CD4-positive, alpha-beta T cell treated with Interleukin-4 for 4 hours (primary cell): ENCODE results near the gene TSHZ1.

Experiments
- DNase-seq: peaks from one replicate; pipeline ENCODE4 v3.0.0-alpha.2; 2020

TSHZ1 gene

DNA sequence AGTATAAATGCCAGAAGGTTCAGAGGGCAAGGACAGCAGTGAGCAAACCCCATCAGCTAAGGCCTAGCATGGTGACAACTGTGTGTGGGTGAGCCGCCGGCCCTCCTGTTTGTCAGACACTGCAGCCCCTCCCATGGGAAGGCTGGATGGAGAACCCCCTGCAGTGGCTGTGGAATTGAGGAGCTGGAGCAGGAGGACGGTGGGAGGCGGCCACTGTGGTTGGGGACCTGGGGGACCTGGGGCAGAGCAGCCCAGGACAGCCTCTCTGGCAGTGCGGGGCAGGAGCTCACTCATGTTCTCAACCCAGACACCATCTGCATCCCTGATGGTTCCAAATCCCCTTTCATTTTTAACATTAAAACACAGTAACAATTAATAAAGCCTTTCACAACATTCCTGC lies 68.8 kb downstream of the TSHZ1 start:
- DNase-seq: no peak

DNA sequence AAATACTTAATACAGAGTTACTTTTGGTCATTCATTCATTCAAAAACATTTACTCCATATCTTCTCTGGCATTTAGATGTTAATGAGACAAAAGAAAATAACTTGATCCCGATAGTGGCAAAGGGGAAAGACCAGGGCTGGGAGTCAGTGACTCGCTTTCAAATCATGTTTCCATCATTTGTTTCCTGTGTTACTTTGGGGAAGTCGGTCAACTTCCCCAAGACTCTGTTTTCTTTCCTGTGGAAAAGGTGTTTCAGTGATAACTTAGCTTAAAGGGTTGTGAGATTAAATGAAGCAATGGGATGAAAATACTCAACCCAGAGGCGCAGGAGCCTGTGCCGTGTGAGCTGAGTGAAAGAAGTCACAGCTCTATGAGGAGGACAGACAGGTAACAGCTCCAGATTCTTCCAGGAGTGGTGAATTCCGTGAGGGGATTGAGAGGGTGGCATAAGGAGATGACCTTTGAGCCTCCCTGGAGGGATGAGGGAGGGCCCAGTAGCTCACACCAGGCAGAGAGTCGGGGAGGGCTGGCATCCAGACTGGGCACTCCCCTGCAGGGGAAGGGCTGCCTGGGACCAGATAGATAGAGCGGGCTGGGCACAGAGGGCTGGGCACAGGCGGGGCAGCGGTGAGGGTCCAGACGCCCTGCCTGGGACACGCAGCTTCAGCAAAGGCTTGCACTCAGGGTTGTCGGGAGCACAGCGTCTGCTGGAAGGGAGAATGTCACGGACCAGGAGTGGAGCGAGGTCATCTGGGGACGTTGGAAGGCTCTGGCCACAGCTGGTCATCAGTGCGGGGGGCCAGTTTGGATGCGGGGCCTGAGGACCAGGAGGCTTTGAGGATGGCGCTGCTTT lies 70.1 kb downstream of the TSHZ1 start:
- no peak for DNase-seq

DNA sequence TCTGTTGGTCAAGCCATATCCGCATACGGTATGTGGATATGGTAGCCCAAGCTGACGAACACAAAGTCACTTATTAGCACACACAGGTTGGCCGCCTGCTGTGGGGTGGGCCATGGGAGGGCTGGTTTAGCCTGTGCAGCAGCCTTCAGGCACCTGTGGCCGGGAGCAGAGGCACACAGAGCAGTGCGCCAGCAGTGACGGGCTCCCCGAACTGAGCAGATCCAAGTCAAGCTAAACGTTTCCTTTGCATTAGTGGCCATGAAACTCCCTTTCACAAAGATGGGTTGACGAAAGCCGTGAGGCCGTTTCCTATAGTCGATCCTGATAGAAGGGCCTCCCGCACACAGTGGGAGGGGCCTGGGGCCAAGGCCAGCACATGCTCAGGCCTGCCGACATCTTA lies 72.1 kb downstream of the TSHZ1 start:
- no peak for DNase-seq

DNA sequence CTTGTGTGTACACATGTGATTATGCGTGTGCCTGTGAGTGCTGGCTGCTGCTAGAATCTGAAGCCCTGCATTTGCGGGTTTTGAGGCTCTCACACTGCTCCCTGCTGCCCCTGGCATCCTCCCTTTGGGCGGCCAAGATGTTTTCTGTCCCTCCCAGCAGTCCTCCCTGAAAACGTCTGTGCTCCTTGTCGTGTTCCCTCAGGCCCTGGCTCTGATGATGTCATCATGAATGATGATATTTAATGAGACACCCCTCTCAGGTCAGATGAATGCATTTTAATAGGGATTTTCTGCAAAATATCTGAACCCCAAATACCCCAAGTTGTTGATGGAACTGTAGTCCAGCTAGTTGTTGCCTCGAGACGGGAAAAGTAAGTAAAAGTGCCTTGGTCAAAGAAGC lies 73.1 kb downstream of the TSHZ1 start:
- DNase-seq: no peak

DNA sequence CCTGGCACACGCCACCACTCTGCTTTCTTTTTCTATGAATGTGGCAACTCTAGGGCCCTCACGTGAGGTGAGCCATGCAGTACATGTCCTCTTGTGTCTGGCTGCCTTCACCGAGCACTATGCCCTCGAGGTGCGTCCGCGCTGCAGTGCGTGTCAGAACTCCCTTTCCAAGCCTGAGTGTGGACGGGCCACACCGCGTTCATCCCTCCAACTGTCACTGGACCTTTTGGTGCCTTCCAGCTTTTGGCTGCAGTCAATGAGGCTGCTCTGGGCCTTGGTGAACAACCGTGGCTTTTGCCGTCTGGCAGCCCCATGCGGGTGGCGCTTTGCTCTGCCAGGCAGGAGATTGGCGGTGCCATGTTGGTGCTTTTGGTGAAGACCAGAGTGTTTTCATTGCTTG lies 74.0 kb downstream of the TSHZ1 start:
- DNase-seq: no peak

DNA sequence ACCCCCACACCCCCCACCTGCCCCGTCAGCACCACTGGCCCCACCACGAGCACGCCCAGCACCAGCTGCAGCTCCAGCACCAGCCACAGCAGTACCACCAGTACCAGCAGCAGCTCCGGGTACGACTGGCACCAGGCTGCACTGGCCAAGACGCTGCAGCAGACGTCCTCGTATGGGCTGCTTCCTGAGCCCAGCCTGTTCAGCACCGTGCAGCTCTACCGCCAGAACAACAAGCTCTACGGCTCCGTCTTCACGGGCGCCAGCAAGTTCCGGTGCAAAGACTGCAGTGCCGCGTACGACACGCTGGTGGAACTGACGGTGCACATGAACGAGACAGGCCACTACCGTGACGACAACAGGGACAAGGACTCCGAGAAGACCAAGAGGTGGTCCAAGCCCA lies 75.3 kb downstream of the TSHZ1 start:
- DNase-seq: no peak

DNA sequence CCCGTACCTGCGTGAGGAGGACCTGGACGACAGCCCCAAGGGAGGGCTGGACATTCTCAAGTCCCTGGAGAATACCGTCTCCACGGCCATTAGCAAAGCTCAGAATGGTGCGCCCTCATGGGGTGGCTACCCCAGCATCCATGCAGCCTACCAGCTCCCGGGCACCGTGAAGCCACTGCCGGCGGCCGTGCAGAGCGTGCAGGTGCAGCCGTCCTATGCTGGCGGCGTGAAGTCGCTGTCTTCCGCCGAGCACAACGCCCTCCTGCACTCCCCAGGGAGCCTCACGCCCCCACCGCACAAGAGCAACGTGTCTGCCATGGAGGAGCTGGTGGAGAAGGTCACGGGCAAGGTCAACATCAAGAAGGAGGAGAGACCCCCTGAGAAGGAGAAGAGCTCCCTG lies 76.4 kb downstream of the TSHZ1 start:
- no peak for DNase-seq

DNA sequence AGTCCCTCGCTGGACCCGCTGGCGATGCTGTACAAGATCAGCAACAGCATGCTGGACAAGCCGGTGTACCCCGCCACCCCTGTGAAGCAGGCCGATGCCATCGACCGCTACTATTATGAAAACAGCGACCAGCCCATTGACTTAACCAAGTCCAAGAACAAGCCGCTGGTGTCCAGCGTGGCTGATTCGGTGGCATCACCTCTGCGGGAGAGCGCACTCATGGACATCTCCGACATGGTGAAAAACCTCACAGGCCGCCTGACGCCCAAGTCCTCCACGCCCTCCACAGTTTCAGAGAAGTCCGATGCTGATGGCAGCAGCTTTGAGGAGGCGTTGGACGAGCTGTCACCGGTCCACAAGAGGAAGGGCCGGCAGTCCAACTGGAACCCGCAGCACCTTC lies 77.1 kb downstream of the TSHZ1 start:
- no peak for DNase-seq

DNA sequence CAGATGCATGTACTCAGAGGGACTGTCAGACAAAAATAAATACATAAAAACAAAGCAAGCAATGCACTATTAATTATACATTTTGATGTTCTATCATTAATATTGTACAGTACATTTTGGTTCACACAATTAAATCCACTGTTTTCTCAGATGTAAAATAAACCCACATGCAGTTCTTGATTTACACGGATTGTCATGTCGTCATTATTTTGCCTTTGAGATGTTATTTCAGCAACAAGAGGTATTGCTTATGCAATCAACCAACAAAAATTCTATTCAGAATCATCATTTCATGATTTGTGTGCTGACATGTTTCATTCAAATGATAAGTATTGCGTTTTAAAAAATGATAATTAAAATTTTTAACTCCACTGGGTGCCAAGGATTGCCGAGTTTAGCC lies 79.2 kb downstream of the TSHZ1 start:
- DNase-seq: no peak

DNA sequence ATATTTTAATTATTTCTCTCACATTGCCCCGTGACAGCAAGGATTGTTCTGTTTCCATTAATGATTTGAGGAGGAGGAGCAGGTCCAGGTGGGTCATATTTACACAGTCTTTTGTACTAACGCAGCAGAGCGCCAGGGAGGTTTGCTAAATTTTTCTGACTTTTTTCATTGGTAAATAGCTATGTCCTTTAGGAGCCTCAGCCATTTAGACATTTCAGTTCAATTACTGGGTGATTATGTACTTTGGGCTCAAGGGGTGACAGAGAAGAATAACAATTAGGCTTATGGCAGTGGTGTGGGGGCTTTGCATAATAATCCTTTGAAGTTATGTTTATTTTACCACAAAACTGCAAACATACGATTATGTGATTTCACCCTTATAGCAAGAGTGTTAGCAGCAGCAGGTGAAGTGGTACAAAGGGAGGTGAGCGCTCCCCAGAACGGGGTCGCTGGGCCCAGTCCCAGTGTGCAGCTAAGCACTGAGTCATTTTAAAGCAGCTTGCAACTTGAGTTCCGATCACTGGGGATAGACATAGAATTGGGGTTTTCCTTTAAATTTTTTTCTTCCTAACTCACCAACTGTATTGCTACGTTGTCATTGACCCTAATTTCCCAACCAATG lies 80.3 kb downstream of the TSHZ1 start:
- DNase-seq: no peak

DNA sequence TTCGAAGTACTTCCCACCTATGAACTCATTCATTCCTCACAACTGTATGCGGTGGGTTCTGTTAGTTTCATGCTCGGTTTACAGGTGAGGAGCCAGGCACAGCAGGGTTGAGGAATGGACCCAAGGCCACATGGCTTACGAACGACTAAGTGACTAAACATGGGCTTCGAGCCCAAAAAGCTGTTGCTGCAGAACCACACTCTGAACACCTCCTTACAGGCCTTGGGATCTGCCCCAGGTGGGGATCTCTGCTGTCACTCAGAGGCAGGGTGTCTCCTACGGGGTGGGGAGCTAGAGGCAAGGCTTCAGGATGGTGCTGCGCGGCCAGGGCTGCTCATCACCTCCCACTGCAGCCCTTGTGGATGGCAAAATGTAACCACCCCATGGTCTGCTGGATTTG lies 80.9 kb downstream of the TSHZ1 start:
- no peak for DNase-seq

DNA sequence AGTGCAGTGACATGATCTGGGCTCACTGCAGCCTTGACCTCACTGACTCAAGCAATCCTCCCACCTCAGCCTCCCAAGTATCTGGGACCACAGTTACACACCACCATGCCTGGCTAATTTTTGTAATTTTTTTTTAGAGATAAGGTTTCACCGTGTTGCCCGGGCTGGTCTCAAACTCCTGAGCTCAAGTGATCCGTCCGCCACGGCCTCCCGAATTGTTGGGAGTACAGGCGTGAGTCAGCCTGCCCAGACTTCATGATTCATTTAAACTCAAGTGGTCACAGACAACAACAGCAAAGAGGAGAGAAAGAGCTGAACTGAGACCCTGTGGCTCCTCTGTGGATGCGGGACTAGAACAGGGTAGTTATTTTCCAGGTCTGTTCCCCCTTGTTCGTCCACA lies 83.0 kb downstream of the TSHZ1 start:
- DNase-seq: no peak

DNA sequence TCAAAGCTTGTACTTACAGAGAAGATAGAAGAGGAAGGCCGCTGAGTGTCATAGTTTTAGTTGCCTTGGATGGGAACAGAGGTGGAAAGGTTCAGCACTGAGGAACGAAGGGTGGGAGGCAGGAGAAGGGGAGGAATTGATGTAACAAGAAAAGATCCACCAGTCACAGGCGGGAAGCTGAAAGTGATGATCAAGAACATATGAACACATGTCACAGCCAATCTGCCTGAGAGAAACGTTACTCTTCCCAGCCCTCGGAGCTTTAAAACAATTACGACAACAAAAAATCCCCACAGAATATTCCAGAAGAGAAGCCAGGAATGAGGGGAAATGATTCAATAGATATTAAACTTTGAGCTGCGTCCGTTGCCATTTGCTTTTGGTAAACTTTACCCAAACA lies 87.1 kb downstream of the TSHZ1 start:
- DNase-seq: no peak

DNA sequence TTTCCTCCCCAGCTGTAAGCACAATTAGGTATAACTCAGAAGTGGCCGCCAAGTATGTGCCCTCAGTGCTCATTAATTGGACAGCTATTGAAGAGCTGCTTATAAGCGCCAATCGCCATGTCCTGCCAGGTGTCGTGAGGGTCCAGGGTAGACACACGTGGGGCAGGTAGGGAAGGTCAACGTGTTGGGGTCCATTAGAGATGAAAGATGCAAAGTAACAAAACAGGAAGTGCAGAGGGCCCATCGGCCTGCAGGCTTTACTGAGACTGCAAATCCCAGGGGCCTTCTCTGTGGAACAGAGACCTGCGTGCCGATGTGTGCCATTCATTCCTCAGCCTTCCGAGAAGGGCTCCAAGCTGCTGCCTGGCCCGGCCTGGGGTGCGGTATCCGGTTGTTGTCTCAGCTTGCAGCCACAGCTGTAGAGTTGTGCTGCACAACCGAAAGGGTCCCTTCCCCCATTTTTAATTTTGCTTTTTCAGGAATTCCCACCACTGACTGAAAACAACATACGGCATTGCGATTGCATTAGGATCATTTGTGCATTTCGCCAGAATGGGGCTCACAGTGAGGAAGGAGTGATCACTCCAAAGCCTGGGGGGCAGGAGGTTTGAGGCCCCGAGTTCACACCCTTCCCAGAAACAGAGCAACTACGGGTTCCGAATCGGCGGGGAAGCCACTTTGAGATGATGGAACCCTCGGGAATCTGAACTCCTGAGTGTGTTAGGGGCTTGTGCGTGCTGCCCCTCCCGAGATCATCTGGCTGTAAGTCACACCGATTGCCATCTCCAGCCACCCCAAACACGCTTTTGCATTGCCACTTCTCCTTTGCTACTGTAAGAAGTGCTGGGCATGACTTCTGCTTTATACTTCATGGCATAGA lies 94.3 kb downstream of the TSHZ1 start:
- DNase-seq: no peak

DNA sequence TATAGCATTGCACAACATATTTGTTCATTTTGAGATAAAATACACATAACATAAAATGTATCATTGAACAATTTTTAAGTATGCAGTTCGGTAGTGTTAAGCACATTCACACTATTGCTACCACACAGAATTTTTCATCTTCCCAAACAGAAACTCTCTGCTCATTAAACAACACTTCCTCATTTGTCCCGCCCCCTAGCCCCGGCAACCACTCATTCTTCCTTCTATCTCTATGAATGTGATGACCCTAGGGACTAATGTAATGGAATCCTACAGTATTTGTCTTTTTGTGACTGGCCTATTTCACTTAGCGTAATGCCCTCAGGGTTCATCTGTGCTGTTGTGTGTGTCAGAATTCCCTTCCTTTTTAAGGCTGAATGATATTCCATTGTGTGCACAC lies 95.4 kb downstream of the TSHZ1 start:
- DNase-seq: no peak

DNA sequence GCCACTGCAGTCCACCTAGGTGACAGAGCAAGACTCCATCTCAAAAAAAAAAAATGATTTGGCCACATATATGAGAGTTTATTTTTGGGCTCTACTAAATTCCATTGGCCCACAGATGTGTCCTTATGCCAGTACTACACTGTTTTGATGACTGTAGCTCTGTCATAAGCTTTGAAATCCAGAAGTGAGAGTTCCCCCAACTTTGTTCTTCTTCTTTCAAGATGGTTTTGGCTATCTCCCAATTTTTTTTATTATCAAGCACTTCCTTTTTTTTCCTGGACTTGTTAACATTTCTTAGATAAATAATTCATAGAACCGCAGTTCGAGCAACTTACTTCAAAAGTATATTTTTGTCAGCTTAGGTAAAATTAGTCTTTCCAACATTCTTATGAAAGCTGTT lies 96.9 kb downstream of the TSHZ1 start:
- no peak for DNase-seq

DNA sequence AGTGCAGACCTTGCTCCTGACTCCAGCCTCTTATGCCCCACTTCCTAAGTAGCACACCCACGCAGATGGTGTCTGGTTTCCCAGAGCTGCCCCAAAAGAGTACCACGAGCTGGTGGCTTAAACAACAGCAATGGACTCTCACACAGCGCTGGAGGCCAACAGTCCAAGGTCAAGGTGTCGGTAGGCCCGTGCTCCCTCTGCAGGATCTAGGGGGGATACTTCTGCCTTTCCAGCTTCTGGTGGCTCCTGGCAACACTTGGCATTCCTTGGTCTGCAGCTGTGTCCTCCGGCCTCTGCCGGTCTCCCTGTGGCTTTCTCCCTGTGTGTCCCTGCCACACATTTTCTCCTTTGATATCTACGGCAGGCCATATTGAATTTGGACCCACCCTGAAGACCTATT lies 99.0 kb downstream of the TSHZ1 start:
- DNase-seq: no peak

DNA sequence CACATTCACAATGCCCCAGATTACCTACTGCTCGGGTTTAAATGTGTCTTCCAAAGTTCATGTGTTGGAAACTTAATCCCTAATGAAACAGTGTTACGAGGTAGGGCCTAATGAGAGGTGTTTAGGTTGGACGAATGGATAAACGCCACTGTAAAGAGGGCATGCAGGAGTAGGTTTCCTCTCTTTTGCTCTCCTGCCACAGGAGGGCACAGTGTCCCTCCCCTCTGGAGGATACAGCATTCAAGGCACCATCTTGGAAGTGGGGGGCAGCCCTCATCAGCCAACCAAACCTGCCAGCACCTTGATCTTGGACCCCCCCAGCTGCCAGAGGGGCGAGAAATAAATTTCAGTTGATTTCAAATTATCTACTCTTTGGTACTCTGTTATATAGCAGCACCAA lies 103.5 kb downstream of the TSHZ1 start:
- DNase-seq: no peak

DNA sequence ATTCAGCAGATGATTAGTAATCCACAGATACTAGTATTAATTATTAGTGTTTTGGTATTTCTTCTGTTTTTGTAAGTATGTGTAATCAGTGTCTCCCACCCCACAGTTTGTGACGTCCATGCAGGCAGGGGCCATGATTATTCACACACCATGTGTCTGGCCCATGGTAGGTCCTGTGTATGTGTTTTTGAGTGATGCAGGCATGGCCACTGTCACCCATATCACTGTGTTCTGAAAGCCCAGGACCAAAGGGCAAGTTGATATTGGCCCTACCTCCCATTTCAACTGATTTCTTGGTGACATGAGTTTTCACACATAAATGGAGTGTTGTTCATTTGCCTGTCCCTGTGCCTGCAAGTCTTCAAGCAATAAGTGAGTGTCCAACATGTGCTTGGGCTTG lies 104.0 kb downstream of the TSHZ1 start:
- no peak for DNase-seq

DNA sequence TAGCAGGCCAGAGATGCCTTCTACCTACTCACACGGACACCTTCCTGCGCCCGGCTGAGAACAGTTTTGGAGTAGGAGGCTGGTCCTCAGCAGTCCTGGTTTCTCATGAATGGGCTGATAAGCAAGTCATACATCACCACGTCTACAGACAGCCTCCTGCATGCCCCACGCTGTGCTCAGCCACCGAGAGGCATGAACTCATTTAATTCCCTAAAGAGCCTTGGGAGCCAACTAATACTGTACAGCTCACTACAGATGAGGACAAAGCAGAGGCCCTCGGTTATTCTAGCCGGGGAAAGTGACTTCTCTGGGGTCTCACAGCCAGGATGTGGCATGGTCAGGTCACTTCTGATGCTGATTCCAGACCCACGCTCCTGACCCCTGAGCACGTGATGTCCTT lies 105.6 kb downstream of the TSHZ1 start:
- no peak for DNase-seq

DNA sequence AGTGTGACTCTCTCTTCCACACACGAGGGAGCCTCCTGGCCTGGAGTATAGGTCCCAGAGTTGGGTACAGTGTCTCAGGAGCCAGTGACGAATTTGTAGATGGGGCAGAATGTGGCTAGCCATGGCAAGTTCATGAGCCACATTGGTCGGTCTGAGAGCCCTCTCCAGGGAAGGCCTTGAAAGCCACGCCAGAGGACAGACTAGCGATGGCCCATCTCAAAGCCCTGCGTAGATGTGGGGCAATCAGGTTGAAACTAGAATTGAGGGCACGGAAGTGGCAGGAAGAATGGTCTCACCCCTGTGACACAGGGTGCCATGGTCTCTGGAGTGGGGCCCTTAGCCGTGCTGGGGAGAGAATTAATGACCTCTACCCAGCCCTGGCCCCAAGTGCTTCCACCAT lies 106.2 kb downstream of the TSHZ1 start:
- no peak for DNase-seq

DNA sequence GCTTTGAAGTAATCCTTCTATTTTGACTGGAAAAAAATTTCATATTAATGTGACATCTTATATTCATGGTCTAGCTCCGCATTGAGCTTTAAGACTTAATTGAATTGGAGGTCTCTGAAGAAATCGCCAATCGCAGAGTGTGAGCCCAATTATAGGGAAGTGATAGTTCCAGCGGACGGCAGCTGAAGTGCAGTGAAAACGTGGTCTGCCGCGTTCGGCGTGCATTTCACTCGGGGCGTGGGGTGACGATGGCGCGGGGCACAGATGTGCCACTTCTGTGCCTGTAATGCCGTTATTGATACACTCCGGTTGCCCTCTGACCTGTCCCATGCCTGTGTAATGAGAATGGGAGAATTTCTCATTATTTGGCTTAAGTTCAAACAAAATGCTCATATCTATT lies 106.7 kb downstream of the TSHZ1 start:
- no peak for DNase-seq

DNA sequence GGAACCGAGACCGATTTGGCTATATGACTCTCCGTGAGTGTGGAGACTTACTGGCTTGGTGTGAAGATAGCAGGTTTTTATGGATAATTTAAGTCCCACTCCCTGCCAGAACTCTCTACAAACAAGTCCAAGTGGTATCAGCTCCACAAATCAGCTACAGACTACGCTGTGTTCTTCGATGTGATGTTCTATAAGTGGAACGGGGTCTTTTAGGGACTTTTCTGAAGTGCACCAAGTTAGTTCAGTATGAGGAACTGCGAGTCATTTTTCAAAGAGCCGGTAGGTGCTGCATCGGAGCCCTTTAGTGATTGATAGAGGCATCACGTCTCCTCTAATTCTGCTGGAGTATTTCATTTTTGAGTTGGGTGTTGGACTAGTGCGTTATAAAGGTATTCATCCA lies 107.1 kb downstream of the TSHZ1 start:
- no peak for DNase-seq

DNA sequence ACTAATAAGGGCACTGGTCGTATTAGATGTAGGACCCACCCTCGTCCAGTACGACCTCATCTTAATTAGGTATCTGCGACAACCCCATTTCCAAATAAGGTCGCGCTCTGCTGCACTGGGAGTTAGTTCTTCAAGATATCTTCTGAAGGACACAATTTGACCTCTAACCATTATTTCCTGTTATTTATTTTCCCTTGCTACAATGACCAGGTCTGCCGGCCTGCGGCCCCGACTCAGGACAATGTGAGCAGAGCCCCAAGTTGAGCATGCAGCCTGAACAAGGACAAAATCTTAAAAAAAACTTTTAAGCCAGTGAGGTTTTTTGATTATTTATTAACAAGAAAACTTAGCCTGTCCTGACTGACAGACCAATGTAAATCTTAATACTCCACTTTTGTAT lies 109.3 kb downstream of the TSHZ1 start:
- DNase-seq: no peak
